WTC11 (cell line): ENCODE results near the gene SLAMF1. TPM values are rescaled to one million over a fixed set of nuclear protein-coding genes. Genes with fewer than 3 reads are reported as not detected.

ENCODE experiments used
- ATAC-seq: fragments of 200-7000 bp; cut with Tn5 transposase; 2 replicates; pipeline ENCODE4 v1.10.0; 2021; ENCODE audit warnings: mild to moderate bottlenecking, moderate library complexity
- CTCF ChIA-PET: fragments of 300-600 bp; sonication (Branson Sonifier 250); formaldehyde crosslinking; loops from one replicate; lab custom pipeline; 2021; ENCODE audit warnings: antibody characterized with exemption; lab: Charles Lee
- POLR2A ChIA-PET: fragments of 350-600 bp; sonication (Branson Sonifier 250); formaldehyde crosslinking; loops from one replicate; lab custom pipeline; 2021; ENCODE audit warnings: antibody characterized with exemption; lab: Charles Lee
- DNase-seq: peaks from one replicate; pipeline ENCODE4 v3.0.0; 2021; ENCODE audit warnings: low spot score
- H3K27ac Mint-ChIP-seq: 2 replicates; pipeline ENCODE4 v1.8.0; 2021; ENCODE audit warnings: mixed read lengths
- H3K27me3 Mint-ChIP-seq: 2 replicates; pipeline ENCODE4 v1.8.0; 2021; ENCODE audit warnings: low read depth, mild to moderate bottlenecking, moderate library complexity, mixed read lengths
- H3K36me3 Mint-ChIP-seq: 2 replicates; pipeline ENCODE4 v1.8.0; 2021; ENCODE audit warnings: mixed read lengths
- H3K4me1 Mint-ChIP-seq: 2 replicates; pipeline ENCODE4 v1.8.0; 2022; ENCODE audit warnings: mixed read lengths
- H3K4me3 Mint-ChIP-seq: 2 replicates; pipeline ENCODE4 v1.8.0; 2021; ENCODE audit warnings: mild to moderate bottlenecking, moderate library complexity, mixed read lengths
- H3K9me3 Mint-ChIP-seq: 2 replicates; pipeline ENCODE4 v1.8.0; 2021; ENCODE audit warnings: mixed read lengths
- CDX4 ChIP-seq: fragments of 250-450 bp; sonication (Bioruptor Pico); IDR thresholded peaks from 2 replicates; pipeline ENCODE4 v1.9.0; 2021; ENCODE audit warnings: moderate library complexity, mild to moderate bottlenecking, inconsistent platforms, borderline replicate concordance
- E2F4 ChIP-seq: sonication (generic); formaldehyde crosslinking; IDR thresholded peaks from 2 replicates; pipeline ENCODE4 v1.8.1; 2022; ENCODE audit warnings: low read depth, mild to moderate bottlenecking, moderate library complexity, missing genetic modification reagents, borderline replicate concordance
- EMX1 ChIP-seq: fragments of 250-450 bp; sonication (Bioruptor Pico); IDR thresholded peaks from 2 replicates; pipeline ENCODE4 v1.8.0; 2021; ENCODE audit warnings: mild to moderate bottlenecking
- ERG ChIP-seq: fragments of 250-450 bp; sonication (Bioruptor Pico); IDR thresholded peaks from 2 replicates; pipeline ENCODE4 v1.8.0; 2021; ENCODE audit warnings: mild to moderate bottlenecking
- FOXP4 ChIP-seq: sonication (generic); formaldehyde crosslinking; IDR thresholded peaks from 2 replicates; pipeline ENCODE4 v1.8.0; 2022; ENCODE audit warnings: mild to moderate bottlenecking, missing genetic modification reagents
- GTF2I ChIP-seq: fragments of 250-450 bp; sonication (Bioruptor Pico); conservative IDR thresholded peaks from 2 replicates; pipeline ENCODE4 v1.4.0; 2021; ENCODE audit warnings: mild to moderate bottlenecking
- HMGXB4 ChIP-seq: sonication (generic); formaldehyde crosslinking; IDR thresholded peaks from 2 replicates; pipeline ENCODE4 v1.8.1; 2023; ENCODE audit warnings: mild to moderate bottlenecking, moderate library complexity, missing genetic modification reagents
- IRF1 ChIP-seq: sonication (generic); formaldehyde crosslinking; IDR thresholded peaks from 2 replicates; pipeline ENCODE4 v1.8.0; 2023; ENCODE audit warnings: missing genetic modification reagents
- MYBL2 ChIP-seq: sonication (generic); formaldehyde crosslinking; IDR thresholded peaks from 2 replicates; pipeline ENCODE4 v1.8.1; 2023; ENCODE audit warnings: mild to moderate bottlenecking, moderate library complexity, missing genetic modification reagents
- NFATC4 ChIP-seq: fragments of 250-450 bp; sonication (Bioruptor Pico); IDR thresholded peaks from 2 replicates; pipeline ENCODE4 v1.9.0; 2021; ENCODE audit warnings: mild to moderate bottlenecking
- NR1H2 ChIP-seq: sonication (generic); formaldehyde crosslinking; IDR thresholded peaks from 2 replicates; pipeline ENCODE4 v1.9.0; 2021; ENCODE audit warnings: mild to moderate bottlenecking, moderate library complexity, missing genetic modification reagents
- PREB ChIP-seq: sonication (generic); formaldehyde crosslinking; IDR thresholded peaks from 2 replicates; pipeline ENCODE4 v1.8.1; 2022; ENCODE audit warnings: mild to moderate bottlenecking, missing genetic modification reagents, moderate library complexity, borderline replicate concordance
- STAT6 ChIP-seq: sonication (generic); formaldehyde crosslinking; conservative IDR thresholded peaks from 2 replicates; pipeline ENCODE4 v1.8.1; 2023; ENCODE audit warnings: mild to moderate bottlenecking, low read depth, missing genetic modification reagents, moderate library complexity
- TEAD1 ChIP-seq: sonication (generic); formaldehyde crosslinking; IDR thresholded peaks from 2 replicates; pipeline ENCODE4 v1.8.0; 2022; ENCODE audit warnings: mild to moderate bottlenecking, missing genetic modification reagents
- TEAD4 ChIP-seq: sonication (generic); formaldehyde crosslinking; IDR thresholded peaks from 2 replicates; pipeline ENCODE4 v1.8.0; 2022; ENCODE audit warnings: mild to moderate bottlenecking, missing genetic modification reagents
- TP53 ChIP-seq: sonication (generic); formaldehyde crosslinking; IDR thresholded peaks from 2 replicates; pipeline ENCODE4 v1.8.1; 2023; ENCODE audit warnings: mild to moderate bottlenecking, missing genetic modification reagents
- ZMAT4 ChIP-seq: fragments of 250-450 bp; sonication (Bioruptor Pico); IDR thresholded peaks from 2 replicates; pipeline ENCODE4 v1.9.0; 2021; ENCODE audit warnings: mild to moderate bottlenecking
- ZNF219 ChIP-seq: sonication (generic); formaldehyde crosslinking; IDR thresholded peaks from 2 replicates; pipeline ENCODE4 v1.8.0; 2023; ENCODE audit warnings: missing genetic modification reagents, mild to moderate bottlenecking, borderline replicate concordance
- ZNF232 ChIP-seq: sonication (generic); formaldehyde crosslinking; IDR thresholded peaks from 2 replicates; pipeline ENCODE4 v1.8.0; 2022; ENCODE audit warnings: mild to moderate bottlenecking, missing genetic modification reagents
- ZNF263 ChIP-seq: sonication (generic); formaldehyde crosslinking; IDR thresholded peaks from 2 replicates; pipeline ENCODE4 v1.8.1; 2022; ENCODE audit warnings: low read depth, mild to moderate bottlenecking, moderate library complexity, missing genetic modification reagents
- ZNF317 ChIP-seq: sonication (generic); formaldehyde crosslinking; IDR thresholded peaks from 2 replicates; pipeline ENCODE4 v1.8.1; 2023; ENCODE audit warnings: low read depth, mild to moderate bottlenecking, moderate library complexity, missing genetic modification reagents, borderline replicate concordance
- ZNF416 ChIP-seq: fragments of 250-450 bp; sonication (Bioruptor Pico); IDR thresholded peaks from 2 replicates; pipeline ENCODE4 v1.9.0; 2021; ENCODE audit warnings: mild to moderate bottlenecking, inconsistent platforms
- ZNF671 ChIP-seq: fragments of 250-450 bp; sonication (Bioruptor Pico); IDR thresholded peaks from 2 replicates; pipeline ENCODE4 v1.8.0; 2021; ENCODE audit warnings: mild to moderate bottlenecking
- total RNA-seq: library from RNA; stranded (reverse); gene quantifications from 3 replicates; pipeline ENCODE4 v1.2.3, GENCODE V29; 2021

Gene SLAMF1
- total RNA-seq, 1 experiment from 2014 or later: 0.15 TPM

- no peaks in the 10 kb centered on the region for H3K36me3 Mint-ChIP-seq
- POLR2A ChIA-PET: no interaction called here
- peaks cover 8% of the 10 kb centered on the region for H3K27me3 Mint-ChIP-seq
- ATAC-seq (no peak), DNase-seq (no peak)
- peaks cover 19% of the 10 kb centered on the region for H3K9me3 Mint-ChIP-seq
- no peaks in the 10 kb centered on the region for H3K4me1 Mint-ChIP-seq
- CTCF ChIA-PET: no interaction called here
- TF ChIP-seq TP53 (CRISPR knock-in tag) (no peak), TEAD1 (CRISPR knock-in tag) (no peak), ZMAT4 (CRISPR knock-in tag) (no peak), ZNF416 (CRISPR knock-in tag) (no peak), EMX1 (CRISPR knock-in tag) (no peak), CDX4 (CRISPR knock-in tag) (no peak), MYBL2 (CRISPR knock-in tag) (no peak), STAT6 (CRISPR knock-in tag) (no peak), ERG (CRISPR knock-in tag) (no peak), NR1H2 (CRISPR knock-in tag) (no peak), PREB (CRISPR knock-in tag) (no peak), GTF2I (CRISPR knock-in tag) (no peak), ZNF232 (CRISPR knock-in tag) (no peak), ZNF317 (CRISPR knock-in tag) (no peak), IRF1 (no peak)
- H3K27ac Mint-ChIP-seq: no peak overlapping the region
- H3K4me3 Mint-ChIP-seq: no peak overlapping the region
Observed at GRCh38 chr1:160581961-160582360, 64.9 kb downstream of the SLAMF1 start.

GRCh38 chr1:160580221-160580812, 66.5 kb downstream of the SLAMF1 start:
- ATAC-seq (no peak), DNase-seq (no peak)
- H3K27me3 Mint-ChIP-seq: peaks cover 5% of the 10 kb centered on the region; the same call in 1 of the 2 replicates
- no peak for TF ChIP-seq ZNF671 (CRISPR knock-in tag)
- no peak for TF ChIP-seq FOXP4 (CRISPR knock-in tag)
- TF ChIP-seq E2F4 (CRISPR knock-in tag): no peak
- no peak for TF ChIP-seq HMGXB4 (CRISPR knock-in tag)
- TF ChIP-seq TEAD4 (CRISPR knock-in tag): no peak
- no peak for TF ChIP-seq NFATC4 (CRISPR knock-in tag)
- no peak for TF ChIP-seq ZNF219 (CRISPR knock-in tag)
- TF ChIP-seq EMX1 (CRISPR knock-in tag): no peak
- no peak for TF ChIP-seq ZNF263
- ChIA-PET CTCF (no interaction called here), POLR2A (interaction anchor here (0.6 kb wide), 1 partner anchor 491 kb away, joined by 3 read pairs; no protein-coding TSS in a partner anchor)
- no peak overlapping the region for H3K27ac Mint-ChIP-seq
- peaks cover 19% of the 10 kb centered on the region for H3K9me3 Mint-ChIP-seq
- no peak overlapping the region for H3K4me3 Mint-ChIP-seq
- no peaks in the 10 kb centered on the region for H3K36me3 Mint-ChIP-seq
- no peaks in the 10 kb centered on the region for H3K4me1 Mint-ChIP-seq
